ENCODE measurements around the gene AK1.
A peak's percentile ranks its signal among the peaks of the same experiment; 100 is the strongest.
"Not testable (repeated sequence)": the region's sequence is repeated elsewhere in the genome, so short reads cannot be mapped to it uniquely, and the experiment has no call there.

Gene AK1

DNA sequence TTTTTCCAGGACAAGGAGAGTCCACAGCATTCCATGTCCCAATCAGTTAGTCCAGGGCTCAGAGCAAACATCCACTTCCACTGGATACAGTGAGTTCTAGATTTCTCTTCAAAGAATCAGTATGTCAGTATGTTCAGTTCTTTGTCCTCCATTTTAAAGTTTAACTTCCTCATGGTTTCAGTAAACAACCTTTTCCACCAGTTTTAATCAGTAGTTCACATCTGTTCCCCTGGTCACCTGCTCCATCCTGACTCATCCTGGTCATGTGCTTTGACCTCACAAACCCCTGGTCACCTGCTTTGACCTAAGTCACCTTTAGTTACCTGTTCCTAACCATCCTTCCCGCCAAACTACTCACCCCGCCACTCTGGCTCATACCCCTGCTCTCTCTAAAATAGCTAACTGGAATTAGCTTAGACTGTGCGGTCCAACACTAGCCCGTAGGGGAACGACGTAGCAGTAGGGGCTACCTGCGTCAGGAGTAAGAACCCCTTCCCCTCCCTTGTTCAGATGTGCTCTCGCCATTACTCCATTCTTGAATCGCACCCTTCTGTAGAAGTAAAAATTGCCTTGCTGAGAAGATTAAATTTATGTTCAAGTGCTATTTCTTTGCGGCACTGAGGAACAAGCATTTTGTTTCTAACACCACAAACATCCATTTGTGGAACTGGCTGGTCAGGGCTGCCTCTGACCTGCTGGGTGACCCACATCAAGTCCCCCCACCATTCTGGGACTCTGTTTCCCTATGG is 28.5 kb downstream of the AK1 start:
- no peak for DNase-seq (ENCODE audit: low read depth)

DNA sequence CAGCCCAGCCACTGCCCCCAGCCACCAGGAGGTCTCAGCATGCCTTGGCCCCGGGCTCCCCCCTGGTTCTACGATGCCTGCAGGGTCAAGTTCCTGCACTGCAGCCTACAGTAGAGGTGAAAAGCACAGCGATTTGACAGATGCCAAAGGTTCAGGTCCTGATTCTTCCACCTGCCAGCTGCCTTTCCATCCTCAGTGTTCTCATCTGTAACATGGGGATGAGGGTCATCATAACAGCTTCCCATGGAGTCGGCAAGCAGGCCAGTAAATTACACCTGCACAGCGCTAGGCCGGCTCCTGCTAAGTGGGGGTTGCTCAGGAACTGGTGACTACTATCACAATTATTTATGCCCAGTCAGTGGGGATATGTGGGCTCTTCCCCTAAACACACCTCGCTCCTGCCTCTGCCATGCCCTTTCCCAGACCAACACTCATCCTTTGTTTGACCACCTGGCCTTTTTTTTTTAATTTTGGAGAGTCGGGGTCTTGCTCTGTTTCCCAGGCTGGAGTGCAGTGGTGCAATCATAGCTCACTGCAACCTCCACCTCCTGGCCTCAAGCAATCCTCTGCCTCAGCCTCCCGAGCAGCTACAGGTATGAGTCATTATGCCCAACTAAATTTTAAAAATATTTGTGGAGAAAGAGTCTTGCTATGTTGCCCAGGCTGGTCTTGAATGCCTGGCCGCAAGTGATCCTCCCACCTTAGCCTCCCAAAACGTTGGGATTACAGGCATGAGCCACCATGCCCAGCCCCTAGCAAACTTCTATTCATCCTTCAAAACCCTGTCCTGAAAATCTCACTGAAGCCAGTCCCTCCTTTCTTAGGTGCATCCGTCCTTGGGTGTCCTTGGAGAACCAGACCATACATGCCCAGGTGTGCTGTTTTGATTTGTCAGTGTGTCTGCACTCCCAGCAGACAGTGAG is 29.4 kb downstream of the AK1 start:
- DNase-seq (ENCODE audit: low read depth), result no peak

GRCh38 chr9:127847178-127847510 is 30.3 kb downstream of the AK1 start:
- no peak for DNase-seq (ENCODE audit: low read depth)

- DNase-seq (ENCODE audit: low read depth), result no peak
These were observed 30.9 kb downstream of the AK1 start for GRCh38 chr9:127846443-127847177.

GRCh38 chr9:127845619-127846018 is 31.9 kb downstream of the AK1 start:
- not testable (repeated sequence) for DNase-seq (ENCODE audit: low read depth)

GRCh38 chr9:127844821-127845359 is 32.6 kb downstream of the AK1 start:
- DNase-seq (ENCODE audit: low read depth), result no peak

GRCh38 chr9:127841087-127841835 is 36.2 kb downstream of the AK1 start:
- no peak for DNase-seq (ENCODE audit: low read depth)

DNA sequence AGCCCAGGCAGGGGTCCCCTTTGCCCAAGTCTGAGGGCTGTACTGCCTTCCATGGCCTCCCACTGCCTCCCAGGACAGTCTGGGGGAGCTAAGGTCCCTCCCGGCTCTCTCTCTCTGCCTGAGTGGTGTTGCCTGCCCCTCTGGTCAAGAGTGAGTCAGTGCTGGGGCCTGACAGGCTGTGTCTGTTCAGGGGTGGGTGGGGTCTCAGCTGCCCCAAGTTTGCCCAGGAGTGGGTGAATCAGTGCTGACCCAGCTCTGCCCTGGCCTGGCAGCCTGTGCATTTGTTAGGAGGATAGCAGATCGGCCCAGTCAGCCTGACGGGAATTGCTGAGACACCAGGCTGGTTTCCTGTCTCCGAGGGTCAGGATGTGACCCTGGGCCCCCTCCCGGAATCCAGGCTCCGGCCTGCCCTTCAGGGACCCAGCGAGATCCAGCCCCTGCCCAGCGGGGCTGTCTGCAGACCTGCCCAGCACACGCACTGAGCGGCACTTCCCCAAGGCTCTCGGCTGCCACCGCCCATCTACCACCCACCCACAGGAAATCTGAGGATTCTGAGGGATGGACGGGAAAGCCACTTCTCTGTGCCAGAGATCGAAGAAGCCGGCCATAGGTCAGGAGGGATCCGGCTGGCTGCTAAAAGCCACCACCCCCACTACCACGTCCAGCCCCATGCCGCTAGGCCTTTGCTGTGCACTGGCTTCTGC is 38.9 kb downstream of the AK1 start:
- peak; percentile 94 for DNase-seq (ENCODE audit: low read depth)

- no peak for DNase-seq (ENCODE audit: low read depth)
These were observed 40.1 kb downstream of the AK1 start for GRCh38 chr9:127837346-127837745.

- not testable (repeated sequence) for DNase-seq (ENCODE audit: low read depth)
These were observed 40.9 kb downstream of the AK1 start for GRCh38 chr9:127836561-127836960.

DNA sequence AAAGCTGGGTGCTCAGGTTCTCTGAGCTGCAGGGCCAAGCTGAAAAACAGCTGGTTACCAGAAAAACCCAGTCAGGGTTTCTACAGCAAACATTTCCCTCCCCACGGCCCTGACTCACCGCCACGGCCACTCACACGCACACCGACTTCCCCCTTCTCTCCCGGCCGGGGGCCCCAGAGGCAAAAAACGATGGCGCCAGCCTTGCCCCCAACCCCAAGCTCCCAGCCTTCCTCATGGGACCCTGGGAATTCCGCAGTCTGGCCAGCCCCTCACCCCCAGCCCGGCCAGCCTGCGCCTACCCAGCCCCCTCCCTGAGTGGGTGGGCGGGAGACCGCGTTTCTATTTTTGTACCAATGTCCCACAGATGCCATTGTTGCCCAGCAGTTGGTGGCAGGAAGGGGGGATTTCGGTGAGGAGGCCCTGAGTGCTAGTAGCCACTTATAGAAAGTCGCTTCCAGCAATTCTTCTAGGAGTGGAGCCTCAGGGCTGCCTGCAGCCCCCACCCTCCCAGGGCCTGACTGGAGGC is 41.4 kb downstream of the AK1 start:
- DNase-seq (ENCODE audit: low read depth), result peak; percentile 65

GRCh38 chr9:127833555-127833954 is 43.9 kb downstream of the AK1 start:
- no peak for DNase-seq (ENCODE audit: low read depth)

- no peak for DNase-seq (ENCODE audit: low read depth)
These were observed 45.2 kb downstream of the AK1 start for GRCh38 chr9:127832248-127832647.

DNA sequence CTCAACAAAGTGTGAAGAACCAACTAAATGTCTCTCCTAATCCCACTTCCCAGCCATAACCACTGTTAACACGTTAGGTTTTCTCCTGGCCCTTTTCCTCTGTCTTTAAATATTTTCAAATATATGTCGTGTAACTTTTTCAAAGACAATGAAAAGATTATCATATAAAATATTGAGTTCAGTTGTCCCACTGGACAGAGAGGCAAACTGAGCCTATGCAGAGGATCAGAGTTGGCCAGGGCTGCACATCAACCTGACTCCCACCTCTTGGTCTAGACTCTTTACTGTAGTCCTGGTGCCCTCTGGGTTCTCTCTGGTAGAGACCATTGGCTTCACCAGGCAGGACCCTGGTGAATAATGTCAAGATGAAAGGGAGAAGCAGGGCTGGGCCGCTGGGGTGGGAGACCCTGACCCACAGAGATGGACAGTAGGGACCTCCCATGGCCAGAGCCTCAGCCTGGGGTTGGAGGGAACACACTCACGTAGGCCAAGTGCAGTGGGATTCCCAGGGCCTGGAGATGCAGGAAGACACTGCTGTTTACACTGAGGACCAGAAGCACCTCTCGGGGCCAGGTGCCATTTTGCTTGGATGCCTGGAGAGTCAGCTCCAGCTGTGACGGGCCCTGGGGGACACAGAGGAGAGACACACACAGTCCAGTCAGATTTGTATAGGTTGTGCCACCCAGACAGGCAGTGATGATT is 48.1 kb downstream of the AK1 start:
- DNase-seq (ENCODE audit: low read depth), result no peak

GRCh38 chr9:127828262-127829031 is 49.0 kb downstream of the AK1 start:
- no peak for DNase-seq (ENCODE audit: low read depth)

DNA sequence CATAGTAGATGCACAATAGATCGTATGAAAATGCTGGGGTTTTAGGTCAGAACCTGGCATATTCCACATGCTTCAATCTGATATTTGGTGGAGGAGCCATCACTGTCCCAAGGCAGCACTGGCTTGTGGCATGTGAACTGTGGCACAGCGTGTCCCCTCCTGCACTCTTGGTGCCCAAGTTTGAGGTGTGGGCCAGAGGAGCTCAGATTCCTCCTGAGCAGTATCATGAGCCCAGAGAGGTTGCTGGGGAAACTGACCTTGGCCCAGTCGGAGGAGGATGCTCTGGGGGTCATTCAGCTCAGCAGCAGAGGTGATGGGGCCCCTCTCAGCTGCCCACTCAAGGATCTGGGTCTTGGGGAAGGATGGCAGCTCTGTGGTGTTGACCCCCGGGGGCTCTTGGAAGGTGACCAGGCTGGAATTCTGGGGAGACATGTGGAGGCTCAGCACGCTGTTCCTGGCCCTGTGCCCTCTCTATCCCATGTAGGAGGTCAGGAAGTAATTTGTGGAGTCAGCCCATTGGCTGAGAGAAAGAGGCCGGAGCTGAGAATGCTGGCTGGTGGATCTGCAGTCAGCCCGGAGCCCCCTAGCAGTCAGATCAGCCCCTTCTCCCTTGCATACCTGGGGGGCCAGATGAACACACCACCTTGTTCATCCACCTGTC is 51.1 kb downstream of the AK1 start:
- no peak for DNase-seq (ENCODE audit: low read depth)

DNA sequence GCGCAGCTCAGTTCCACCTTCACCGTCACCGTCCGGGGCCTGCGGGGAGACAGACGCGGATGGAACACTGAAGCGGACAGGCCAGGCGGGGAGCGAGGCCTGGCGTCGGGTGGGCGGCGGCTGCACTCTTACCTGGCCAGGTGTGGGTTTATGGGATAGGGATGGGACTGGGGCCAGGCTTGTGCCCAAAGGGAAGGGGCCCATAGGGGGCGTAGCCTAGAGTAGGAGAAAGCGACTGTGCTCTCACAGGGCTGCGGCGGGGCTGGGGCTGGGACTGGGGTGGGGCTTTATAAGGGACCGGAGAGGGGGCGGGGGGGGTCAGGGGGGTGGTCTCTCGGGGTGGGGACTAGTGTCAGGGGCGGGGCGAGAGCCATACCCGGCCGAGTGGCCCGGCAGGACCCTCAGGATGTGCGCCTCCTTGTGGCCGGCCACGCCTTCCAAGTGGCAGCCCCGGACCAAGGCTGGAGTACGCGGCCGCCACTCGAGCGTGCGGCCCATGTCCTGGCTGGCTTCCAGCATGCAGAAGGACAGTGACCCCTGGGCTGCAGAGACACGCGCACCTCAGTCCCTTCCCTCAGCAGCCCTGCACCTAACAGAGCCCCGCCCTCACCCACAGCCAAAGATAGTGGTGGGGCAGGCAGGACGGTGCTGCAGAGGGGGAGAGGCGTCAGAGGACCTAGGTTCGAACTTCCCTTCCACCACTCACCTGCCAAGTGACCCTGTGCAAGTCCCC is 52.0 kb downstream of the AK1 start:
- DNase-seq (ENCODE audit: low read depth), result no peak

DNA sequence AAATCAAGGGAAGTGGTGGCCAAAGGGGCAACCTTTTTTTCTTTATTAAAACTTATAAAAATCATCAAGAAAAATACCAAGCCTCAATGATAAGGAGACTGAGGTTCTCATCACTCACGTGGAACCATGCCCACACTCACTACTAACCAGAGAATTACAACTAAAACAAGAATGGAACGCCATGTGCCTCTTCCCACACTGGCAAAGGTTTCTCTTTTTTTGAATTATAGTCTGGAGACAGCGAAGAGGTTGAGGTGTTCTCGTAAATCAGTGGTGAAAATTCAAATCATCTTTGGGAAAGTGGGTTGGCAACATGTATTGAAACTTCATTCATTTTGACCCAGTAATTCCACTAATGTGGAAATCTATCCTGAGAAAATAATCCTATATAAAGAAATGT is 55.4 kb downstream of the AK1 start:
- DNase-seq (ENCODE audit: low read depth), result no peak
